Lung (tissue), 12 donors: ENCODE results near the gene SREK1IP1. TPM values are rescaled to one million over a fixed set of nuclear protein-coding genes. Genes with fewer than 3 reads are reported as not detected.

Source experiments
- ATAC-seq: fragments of 200-7000 bp; cut with Tn5 transposase; one replicate; pipeline ENCODE4 v1.9.1; 2020; ENCODE audit warnings: moderate number of reproducible peaks; ENCODE audit not compliant: insufficient read depth, low FRiP score
- DNase-seq, 3 donors: peaks; one replicate each; pipeline ENCODE4 v3.0.0-alpha.2; 2013 to 2017
- H3K27ac ChIP-seq, 2 donors: one replicate each; pipeline ENCODE4 v1.5.1; 2013; ENCODE audit warnings: mild to moderate bottlenecking in 2 of 2, moderate library complexity in 2 of 2, control low read depth in 1 of 2, inconsistent platforms in 1 of 2, low read depth in 1 of 2, low read length in 1 of 2
- H3K27me3 ChIP-seq, 3 donors: one replicate each; pipeline ENCODE4 v1.5.1; 2013; ENCODE audit warnings: low read length in 2 of 3; ENCODE audit not compliant: control insufficient read depth in 3 of 3, insufficient read depth in 3 of 3
- H3K36me3 ChIP-seq, 4 donors: one replicate each; pipeline ENCODE4 v1.5.1; 2013; ENCODE audit warnings: low read length in 4 of 4, mild to moderate bottlenecking in 1 of 4, moderate library complexity in 1 of 4; ENCODE audit not compliant: control insufficient read depth in 4 of 4, insufficient read depth in 4 of 4
- H3K4me1 ChIP-seq, 5 donors: one replicate each; pipeline ENCODE4 v1.5.1; 2013; ENCODE audit warnings: low read length in 5 of 5, mild to moderate bottlenecking in 2 of 5, moderate library complexity in 1 of 5; ENCODE audit not compliant: control insufficient read depth in 5 of 5, insufficient read depth in 5 of 5
- H3K4me3 ChIP-seq: one replicate; pipeline ENCODE4 v1.5.1; 2013; ENCODE audit warnings: mild to moderate bottlenecking, control low read depth, moderate library complexity
- H3K9ac ChIP-seq, 2 donors: one replicate each; pipeline ENCODE4 v1.5.1; 2013; ENCODE audit warnings: low read length in 2 of 2, control low read depth in 1 of 2; ENCODE audit not compliant: insufficient read depth in 1 of 2
- H3K9me3 ChIP-seq, 4 donors: one replicate each; pipeline ENCODE4 v1.5.1; 2013; ENCODE audit warnings: low read length in 3 of 4, mild to moderate bottlenecking in 1 of 4, moderate library complexity in 1 of 4; ENCODE audit not compliant: control insufficient read depth in 4 of 4, insufficient read depth in 3 of 4
- WGBS, 2 donors: extraction: QIAGEN DNeasy Blood & Tissue Kit; methylation state at CpG; one replicate each; pipeline ENCODE4 v1.1.7; 2013; 5-methylcytosine and 5-hydroxymethylcytosine counted together
- polyA plus RNA-seq, 2 donors: library from polyadenylated mRNA; stranded (reverse); fragments of 200-250 nt; gene quantifications; one replicate each; pipeline ENCODE4 v1.2.1, GENCODE V29; 2013
- total RNA-seq, 2 donors: library from RNA; depleted of rRNA in 1 of 2; stranded (reverse); fragments of >200 nt in 1 of 2; gene quantifications; one replicate each; pipeline ENCODE4 v1.2.1, GENCODE V29; 2014 to 2021
- TF ChIP-seq, protein P1 (sequence below): IDR thresholded peaks from 2 replicates; pipeline ENCODE4 v1.5.1; 2012; ENCODE audit warnings: mild to moderate bottlenecking; ENCODE audit errors: control extremely low read depth, extremely low read depth
- donor health status: control.
- donor health status: control.
- donor health status: Bipolar disorder and iron deficiency.
- donor health status: healthy.
- donor health status: DM: yes; HTN: yes; CAD: no.

The SREK1IP1 gene
- total and polyA plus RNA-seq, 4 donors, result 10.8 to 17.0 (median 16.2) TPM

DNA sequence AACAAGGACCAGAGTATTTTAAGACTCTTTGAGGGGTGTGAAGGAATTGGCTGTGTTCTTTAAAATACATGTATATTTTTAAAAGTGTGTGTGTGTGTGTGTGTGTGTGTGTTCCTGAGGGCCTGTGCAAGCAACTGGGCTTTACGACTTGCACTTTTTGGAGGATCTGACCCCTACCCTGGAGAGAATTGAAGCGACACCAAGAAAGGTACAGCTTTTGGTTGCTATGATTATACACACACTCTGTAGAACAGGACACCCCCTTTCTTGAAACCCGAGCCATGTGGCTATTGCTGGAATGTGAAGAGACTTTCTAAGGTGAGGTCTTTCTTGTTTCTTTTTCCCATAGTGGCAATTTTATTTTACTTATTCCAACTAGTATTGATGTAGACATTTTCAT lies 77.2 kb downstream of the SREK1IP1 start:
- 32 to 35% methylated on average over 3 of the region's 3 CpGs for WGBS, 2 donors

DNA sequence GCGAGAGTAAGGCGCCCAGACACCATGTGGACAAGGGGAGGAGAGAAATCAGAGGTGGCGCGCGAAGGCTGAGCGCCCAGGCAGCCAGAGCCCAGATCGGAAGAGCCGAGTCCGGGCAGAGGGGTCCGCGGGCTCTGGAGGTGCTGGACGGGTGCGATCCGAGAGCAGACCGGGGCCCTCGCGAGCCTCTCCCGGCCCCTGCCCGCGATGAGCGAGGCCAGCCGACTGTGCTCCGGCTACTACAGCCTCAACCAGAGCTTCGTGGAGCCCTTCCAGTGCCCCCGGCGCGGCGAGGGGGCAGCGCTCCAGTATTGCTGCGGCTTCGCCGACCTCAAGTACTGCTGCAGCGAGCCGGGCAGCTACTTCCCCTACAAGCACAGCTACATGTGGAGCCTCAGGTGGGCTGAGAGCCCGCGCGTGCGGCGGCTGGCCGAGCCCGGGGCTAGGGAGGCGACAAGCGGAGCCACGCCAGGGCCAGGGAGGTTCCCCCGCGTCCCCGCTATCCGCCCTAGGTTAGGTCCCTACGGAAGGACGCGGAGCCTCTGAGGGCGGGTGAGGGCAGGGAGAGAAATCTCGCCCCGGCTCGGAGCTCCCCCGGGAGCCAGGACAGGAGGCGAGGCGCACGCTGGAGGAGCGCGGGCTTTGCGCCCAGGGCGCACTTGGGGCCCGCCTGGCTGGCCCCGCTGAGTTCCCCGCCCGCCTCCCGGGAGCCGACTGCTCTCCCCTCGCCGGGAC lies 77.9 kb downstream of the SREK1IP1 start, which contains the start of gene SHISAL2B:
Gene SHISAL2B (plus strand): TSS at position 87 of the 735 bp plus-strand sequence. CDS start 121 bp downstream, at position 208.
- TF ChIP-seq, protein P1, sequence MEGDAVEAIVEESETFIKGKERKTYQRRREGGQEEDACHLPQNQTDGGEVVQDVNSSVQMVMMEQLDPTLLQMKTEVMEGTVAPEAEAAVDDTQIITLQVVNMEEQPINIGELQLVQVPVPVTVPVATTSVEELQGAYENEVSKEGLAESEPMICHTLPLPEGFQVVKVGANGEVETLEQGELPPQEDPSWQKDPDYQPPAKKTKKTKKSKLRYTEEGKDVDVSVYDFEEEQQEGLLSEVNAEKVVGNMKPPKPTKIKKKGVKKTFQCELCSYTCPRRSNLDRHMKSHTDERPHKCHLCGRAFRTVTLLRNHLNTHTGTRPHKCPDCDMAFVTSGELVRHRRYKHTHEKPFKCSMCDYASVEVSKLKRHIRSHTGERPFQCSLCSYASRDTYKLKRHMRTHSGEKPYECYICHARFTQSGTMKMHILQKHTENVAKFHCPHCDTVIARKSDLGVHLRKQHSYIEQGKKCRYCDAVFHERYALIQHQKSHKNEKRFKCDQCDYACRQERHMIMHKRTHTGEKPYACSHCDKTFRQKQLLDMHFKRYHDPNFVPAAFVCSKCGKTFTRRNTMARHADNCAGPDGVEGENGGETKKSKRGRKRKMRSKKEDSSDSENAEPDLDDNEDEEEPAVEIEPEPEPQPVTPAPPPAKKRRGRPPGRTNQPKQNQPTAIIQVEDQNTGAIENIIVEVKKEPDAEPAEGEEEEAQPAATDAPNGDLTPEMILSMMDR, result no peak
- DNase-seq (peak; percentile 63 to 72 (median 64)), ATAC-seq (no peak)
- peaks cover 0 to 18% (median 11%) of the 10 kb centered on the region in 3 donors for H3K27me3 ChIP-seq
- no peak within 1 kb of the TSS for H3K27ac ChIP-seq
- H3K9ac ChIP-seq, result peak within 1 kb of the TSS in 1 of 2 donors; percentile 34
- 1 to 2% methylated on average over 70 to 71 of the region's 71 CpGs for WGBS, 2 donors
- no peaks in the 10 kb centered on the region for H3K9me3 ChIP-seq
- H3K4me1 ChIP-seq, result peaks cover 0 to 20% (median 6%) of the 10 kb centered on the region in 5 donors
- H3K4me3 ChIP-seq, result no peak within 1 kb of the TSS
- H3K36me3 ChIP-seq, result no peaks in the 10 kb centered on the region

More for the DNA sequence above, 77.2 kb downstream of the SREK1IP1 start:
- H3K27me3 ChIP-seq, result peaks cover 0 to 18% (median 11%) of the 10 kb centered on the region in 3 donors
- peak overlapping the region in 1 of 2 donors; percentile 34 for H3K9ac ChIP-seq
- TF ChIP-seq, protein P1, result no peak
- ATAC-seq (no peak), DNase-seq (peak; percentile 31 to 47 (median 43))
- no peaks in the 10 kb centered on the region for H3K36me3 ChIP-seq
- no peak overlapping the region for H3K4me3 ChIP-seq
- H3K27ac ChIP-seq, result no peak overlapping the region
- H3K9me3 ChIP-seq, result no peaks in the 10 kb centered on the region
- peaks cover 0 to 20% (median 6%) of the 10 kb centered on the region in 5 donors for H3K4me1 ChIP-seq

DNA sequence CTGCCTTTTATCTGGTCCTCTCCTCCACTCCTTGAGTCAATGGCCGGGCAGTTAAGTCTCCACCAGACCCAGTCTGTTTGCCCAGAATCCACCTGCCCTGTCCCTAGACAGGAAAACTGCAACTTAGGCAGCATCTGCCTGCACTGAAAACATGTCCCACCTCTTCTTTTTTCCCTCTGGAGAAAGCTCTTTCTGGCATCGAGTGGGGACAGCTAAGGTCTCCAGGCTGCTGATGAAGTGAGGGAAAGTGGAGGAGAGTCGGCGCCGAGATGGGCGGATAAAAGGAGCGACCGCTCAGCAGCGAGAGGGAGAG lies 78.4 kb downstream of the SREK1IP1 start:
- H3K9me3 ChIP-seq, result no peaks in the 10 kb centered on the region
- no peak for ATAC-seq
- peaks cover 0 to 20% (median 6%) of the 10 kb centered on the region in 5 donors for H3K4me1 ChIP-seq
- H3K27ac ChIP-seq, result no peak overlapping the region
- H3K9ac ChIP-seq, result peak overlapping the region in 1 of 2 donors; percentile 19
- WGBS, 2 donors, result 2 to 5% methylated on average over 9 of the region's 9 CpGs
- TF ChIP-seq, protein P1, result no peak
- no peak overlapping the region for H3K4me3 ChIP-seq
- H3K36me3 ChIP-seq, result no peaks in the 10 kb centered on the region
- DNase-seq, result no peak
- peaks cover 0 to 18% (median 11%) of the 10 kb centered on the region in 3 donors for H3K27me3 ChIP-seq
